Measurements from ENCODE around the gene ANAPC7. TPM values are rescaled to one million over a fixed set of nuclear protein-coding genes. Genes with fewer than 3 reads are reported as not detected.

The ANAPC7 gene
- total RNA-seq, 1 experiment from 2014 or later = 84.2 TPM

Small RNAs within 50 kb of the gene (small RNA-seq; reads per million reads assigned to genes)
- not detected for gene RN7SL769P

Other genes with a start within 250 kb of the ANAPC7 start
- 93.8 and 114 TPM in 2 replicates for gene ATP2A2, start 122.5 kb downstream of the ANAPC7 start, total RNA-seq (2014; rRNA removed; shearing (Covaris generic))
- gene ARPC3, start 46.6 kb upstream of the ANAPC7 start, total RNA-seq (2014; rRNA removed; shearing (Covaris generic)) = 234 and 244 TPM in 2 replicates
- 27.2 and 29.6 TPM in 2 replicates for gene GPN3, start 64.5 kb upstream of the ANAPC7 start, total RNA-seq (2014; rRNA removed; shearing (Covaris generic))
- 38.0 and 46.1 TPM in 2 replicates for gene FAM216A, start 65.1 kb upstream of the ANAPC7 start, total RNA-seq (2014; rRNA removed; shearing (Covaris generic))
- gene VPS29, start 98.4 kb upstream of the ANAPC7 start, total RNA-seq (2014; rRNA removed; shearing (Covaris generic)) = 44.6 and 55.6 TPM in 2 replicates
- gene RAD9B, start 98.6 kb upstream of the ANAPC7 start, total RNA-seq (2014; rRNA removed; shearing (Covaris generic)) = 0.23 and 0.43 TPM in 2 replicates
- gene PPTC7, start 179.6 kb upstream of the ANAPC7 start, total RNA-seq (2014; rRNA removed; shearing (Covaris generic)) = 5.8 and 14.9 TPM in 2 replicates
- gene TCTN1, start 210.4 kb upstream of the ANAPC7 start, total RNA-seq (2014; rRNA removed; shearing (Covaris generic)) = 13.1 and 15.9 TPM in 2 replicates